H1 (cell line): ENCODE data around the gene ANKRD13C.

Experiments
- CBX5 ChIP-seq: fragments of 300-800, 300-1000 bp; sonication (generic); IDR thresholded peaks from 2 replicates; pipeline ENCODE4 v1.7.1; 2016; ENCODE audit warnings: antibody characterized with exemption, low read length, low read depth
- ZNF274 ChIP-seq: IDR thresholded peaks from 2 replicates; pipeline ENCODE4 v1.7.0; 2012; ENCODE audit warnings: low read length, borderline replicate concordance; ENCODE audit errors: extremely low read depth
- TF ChIP-seq, protein P1 (sequence below), 3 experiments: IDR thresholded peaks; 1 replicate in 2 of 3; 2 replicates in 1 of 3; pipeline versions ENCODE4 v1.5.1 to v1.6.1; 2011; ENCODE audit warnings: low read length in 3 of 3, mild to moderate bottlenecking in 3 of 3, inconsistent platforms in 2 of 3, low read depth in 1 of 3, moderate library complexity in 1 of 3; ENCODE audit not compliant: insufficient read depth in 1 of 3; ENCODE audit errors: control extremely low read depth in 1 of 3

DNA sequence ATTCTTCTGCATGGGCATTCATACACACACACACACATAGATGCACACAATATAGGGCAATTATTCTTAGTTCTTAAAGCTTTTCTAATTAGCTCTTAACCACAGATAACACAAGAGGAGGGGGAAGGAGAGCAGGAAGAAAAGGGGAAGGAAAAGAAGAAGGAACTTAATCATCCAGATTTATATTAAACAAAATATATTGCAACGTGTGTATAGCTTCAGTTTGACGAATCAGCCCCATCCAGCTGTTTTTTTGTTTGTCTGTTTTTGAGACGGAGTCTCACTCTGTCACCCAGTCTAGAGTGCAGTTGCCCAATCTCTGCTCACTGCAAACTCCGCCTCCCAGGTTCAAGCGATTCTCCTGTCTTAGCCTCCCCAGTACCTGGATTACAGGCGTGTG lies 21.7 kb upstream of the ANKRD13C start:
- TF ChIP-seq ZNF274 (no peak), CBX5 (no peak)
- TF ChIP-seq, protein P1, sequence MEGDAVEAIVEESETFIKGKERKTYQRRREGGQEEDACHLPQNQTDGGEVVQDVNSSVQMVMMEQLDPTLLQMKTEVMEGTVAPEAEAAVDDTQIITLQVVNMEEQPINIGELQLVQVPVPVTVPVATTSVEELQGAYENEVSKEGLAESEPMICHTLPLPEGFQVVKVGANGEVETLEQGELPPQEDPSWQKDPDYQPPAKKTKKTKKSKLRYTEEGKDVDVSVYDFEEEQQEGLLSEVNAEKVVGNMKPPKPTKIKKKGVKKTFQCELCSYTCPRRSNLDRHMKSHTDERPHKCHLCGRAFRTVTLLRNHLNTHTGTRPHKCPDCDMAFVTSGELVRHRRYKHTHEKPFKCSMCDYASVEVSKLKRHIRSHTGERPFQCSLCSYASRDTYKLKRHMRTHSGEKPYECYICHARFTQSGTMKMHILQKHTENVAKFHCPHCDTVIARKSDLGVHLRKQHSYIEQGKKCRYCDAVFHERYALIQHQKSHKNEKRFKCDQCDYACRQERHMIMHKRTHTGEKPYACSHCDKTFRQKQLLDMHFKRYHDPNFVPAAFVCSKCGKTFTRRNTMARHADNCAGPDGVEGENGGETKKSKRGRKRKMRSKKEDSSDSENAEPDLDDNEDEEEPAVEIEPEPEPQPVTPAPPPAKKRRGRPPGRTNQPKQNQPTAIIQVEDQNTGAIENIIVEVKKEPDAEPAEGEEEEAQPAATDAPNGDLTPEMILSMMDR (IDR thresholded peaks at IDR 0.05; ENCODE audit: control extremely low read depth in 1 of 3, insufficient read depth in 1 of 3, low read depth in 1 of 3, low read length in 3 of 3) = no peak
